ENCODE data around the gene CTNNA3.

CTNNA3 gene

GRCh38 chr10:66398669-66399068 lies 1297.3 kb downstream of the CTNNA3 start:
- no peak overlapping the region for H3K4me3 ChIP-seq (ENCODE audit: control insufficient read depth, low read depth, low read length)
- TF ChIP-seq CTCF (IDR thresholded peaks at IDR 0.05; ENCODE audit: control insufficient read depth, insufficient read depth, low read depth, low read length, missing control alignments): no peak

GRCh38 chr10:66394342-66395063 lies 1301.5 kb downstream of the CTNNA3 start:
- no peak overlapping the region for H3K4me3 ChIP-seq (ENCODE audit: control insufficient read depth, low read depth, low read length)
- DNase-seq (ENCODE audit: low read depth): no peak
- TF ChIP-seq CTCF (IDR thresholded peaks at IDR 0.05; ENCODE audit: control insufficient read depth, insufficient read depth, low read depth, low read length, missing control alignments): no peak

More at GRCh38 chr10:66398669-66399068, 1297.3 kb downstream of the CTNNA3 start:
- no peak for DNase-seq (ENCODE audit: low read depth)

GRCh38 chr10:66390926-66391325 lies 1305.1 kb downstream of the CTNNA3 start:
- no peak overlapping the region for H3K4me3 ChIP-seq (ENCODE audit: control insufficient read depth, low read depth, low read length)
- no peak for TF ChIP-seq CTCF (IDR thresholded peaks at IDR 0.05; ENCODE audit: control insufficient read depth, insufficient read depth, low read depth, low read length, missing control alignments)
- no peak for DNase-seq (ENCODE audit: low read depth)

GRCh38 chr10:66381045-66381444 lies 1315.0 kb downstream of the CTNNA3 start:
- TF ChIP-seq CTCF (IDR thresholded peaks at IDR 0.05; ENCODE audit: control insufficient read depth, insufficient read depth, low read depth, low read length, missing control alignments): no peak
- no peak for DNase-seq (ENCODE audit: low read depth)
- H3K4me3 ChIP-seq (ENCODE audit: control insufficient read depth, low read depth, low read length): no peak overlapping the region

- no peak for DNase-seq (ENCODE audit: low read depth)
- no peak overlapping the region for H3K4me3 ChIP-seq (ENCODE audit: control insufficient read depth, low read depth, low read length)
- TF ChIP-seq CTCF (IDR thresholded peaks at IDR 0.05; ENCODE audit: control insufficient read depth, insufficient read depth, low read depth, low read length, missing control alignments): no peak
Observed at GRCh38 chr10:66378117-66378876, 1317.7 kb downstream of the CTNNA3 start.

- no peak overlapping the region for H3K4me3 ChIP-seq (ENCODE audit: control insufficient read depth, low read depth, low read length)
- no peak for TF ChIP-seq CTCF (IDR thresholded peaks at IDR 0.05; ENCODE audit: control insufficient read depth, insufficient read depth, low read depth, low read length, missing control alignments)
- no peak for DNase-seq (ENCODE audit: low read depth)
Observed at GRCh38 chr10:66368146-66368545, 1327.8 kb downstream of the CTNNA3 start.
